Measurements from ENCODE around the gene TRIM16. TPM values are rescaled to one million over a fixed set of nuclear protein-coding genes. Genes with fewer than 3 reads are reported as not detected.

Gene TRIM16
- total RNA-seq, 4 donors from 2014 or later = 11.0 to 30.8 (median 19.4) TPM

- Histone ChIP-seq H3K4me1 (no peaks in the 10 kb centered on the region), H3K36me3 (no peaks in the 10 kb centered on the region), H3K4me3 (no peak overlapping the region), H3K9me3 (no peaks in the 10 kb centered on the region), H3K27ac (no peak overlapping the region), H3K27me3 (no peaks in the 10 kb centered on the region)
- intact Hi-C loops (cut with DNase I; ENCODE audit: low total_unique reads) = no loop called here
- TF ChIP-seq, protein P1, sequence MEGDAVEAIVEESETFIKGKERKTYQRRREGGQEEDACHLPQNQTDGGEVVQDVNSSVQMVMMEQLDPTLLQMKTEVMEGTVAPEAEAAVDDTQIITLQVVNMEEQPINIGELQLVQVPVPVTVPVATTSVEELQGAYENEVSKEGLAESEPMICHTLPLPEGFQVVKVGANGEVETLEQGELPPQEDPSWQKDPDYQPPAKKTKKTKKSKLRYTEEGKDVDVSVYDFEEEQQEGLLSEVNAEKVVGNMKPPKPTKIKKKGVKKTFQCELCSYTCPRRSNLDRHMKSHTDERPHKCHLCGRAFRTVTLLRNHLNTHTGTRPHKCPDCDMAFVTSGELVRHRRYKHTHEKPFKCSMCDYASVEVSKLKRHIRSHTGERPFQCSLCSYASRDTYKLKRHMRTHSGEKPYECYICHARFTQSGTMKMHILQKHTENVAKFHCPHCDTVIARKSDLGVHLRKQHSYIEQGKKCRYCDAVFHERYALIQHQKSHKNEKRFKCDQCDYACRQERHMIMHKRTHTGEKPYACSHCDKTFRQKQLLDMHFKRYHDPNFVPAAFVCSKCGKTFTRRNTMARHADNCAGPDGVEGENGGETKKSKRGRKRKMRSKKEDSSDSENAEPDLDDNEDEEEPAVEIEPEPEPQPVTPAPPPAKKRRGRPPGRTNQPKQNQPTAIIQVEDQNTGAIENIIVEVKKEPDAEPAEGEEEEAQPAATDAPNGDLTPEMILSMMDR (IDR thresholded peaks at IDR 0.05) = no peak
- no peak for TF ChIP-seq POLR2A (IDR thresholded peaks at IDR 0.05)
- DNase-seq = no peak
Measured at GRCh38 chr17:15663176-15663575, 20.9 kb downstream of the TRIM16 start.

- Histone ChIP-seq H3K4me3 (no peak overlapping the region), H3K4me1 (no peaks in the 10 kb centered on the region), H3K27ac (no peak overlapping the region), H3K9me3 (no peaks in the 10 kb centered on the region), H3K27me3 (no peaks in the 10 kb centered on the region), H3K36me3 (no peaks in the 10 kb centered on the region)
- TF ChIP-seq, protein P1 (IDR thresholded peaks at IDR 0.05) = no peak
- no peak for TF ChIP-seq POLR2A (IDR thresholded peaks at IDR 0.05)
- no peak for DNase-seq
- intact Hi-C loops (cut with DNase I; ENCODE audit: low total_unique reads) = no loop called here
Measured at GRCh38 chr17:15662681-15663080, 21.4 kb downstream of the TRIM16 start.

DNA sequence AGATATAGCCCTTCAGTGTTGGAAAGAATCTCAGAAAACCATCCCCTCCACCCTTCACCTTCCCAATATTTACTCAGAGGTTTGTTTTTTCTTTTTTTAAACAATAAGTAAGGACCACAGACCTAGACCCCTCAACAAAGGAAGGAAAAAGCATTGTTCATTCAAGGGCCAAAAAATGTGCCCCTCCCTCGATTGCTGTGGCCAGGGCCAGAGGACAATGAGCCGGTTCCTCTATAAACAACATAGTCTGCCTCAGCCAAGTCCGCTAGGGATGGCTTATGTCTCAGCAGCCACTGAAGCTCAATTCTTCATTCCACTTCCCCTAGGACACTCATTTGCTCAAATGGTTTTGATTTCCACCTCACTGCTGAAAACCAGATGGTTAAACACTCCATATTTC lies 24.0 kb downstream of the TRIM16 start:
- no peak for DNase-seq
- Histone ChIP-seq H3K4me1 (no peaks in the 10 kb centered on the region), H3K36me3 (no peaks in the 10 kb centered on the region), H3K27ac (no peak overlapping the region), H3K27me3 (no peaks in the 10 kb centered on the region), H3K9me3 (no peaks in the 10 kb centered on the region), H3K4me3 (no peak overlapping the region)
- no peak for TF ChIP-seq POLR2A (IDR thresholded peaks at IDR 0.05)
- TF ChIP-seq, protein P1 (IDR thresholded peaks at IDR 0.05) = no peak
- intact Hi-C loops (cut with DNase I; ENCODE audit: low total_unique reads) = no loop called here

GRCh38 chr17:15659663-15660062 lies 24.4 kb downstream of the TRIM16 start:
- DNase-seq = no peak
- intact Hi-C loops (cut with DNase I; ENCODE audit: low total_unique reads) = no loop called here
- Histone ChIP-seq H3K4me1 (no peaks in the 10 kb centered on the region), H3K4me3 (no peak overlapping the region), H3K27ac (no peak overlapping the region), H3K9me3 (no peaks in the 10 kb centered on the region), H3K27me3 (no peaks in the 10 kb centered on the region), H3K36me3 (no peaks in the 10 kb centered on the region)
- TF ChIP-seq POLR2A (IDR thresholded peaks at IDR 0.05) = no peak
- TF ChIP-seq, protein P1 (IDR thresholded peaks at IDR 0.05) = no peak

DNA sequence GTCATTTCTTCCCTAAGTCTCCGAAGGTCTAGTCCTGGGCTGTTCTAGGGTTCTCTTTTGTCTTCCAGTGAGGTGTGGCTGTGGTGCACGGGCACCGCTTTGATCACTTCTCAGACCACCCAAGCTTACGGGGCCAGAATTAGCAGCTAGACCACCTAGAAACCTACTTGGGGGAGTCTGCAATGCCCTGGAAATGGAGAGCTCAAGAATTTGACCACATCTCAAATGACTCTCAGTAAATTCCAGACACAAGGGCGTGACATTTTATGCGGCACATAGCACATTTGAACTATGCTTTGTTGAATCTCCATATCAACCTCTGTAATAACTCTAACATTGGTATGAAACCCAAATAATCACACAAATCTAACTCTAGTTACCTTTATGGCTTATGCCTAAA lies 24.9 kb downstream of the TRIM16 start:
- DNase-seq = no peak
- no peak overlapping the region for H3K27ac ChIP-seq

More for the DNA sequence above, 24.9 kb downstream of the TRIM16 start:
- Histone ChIP-seq H3K9me3 (no peaks in the 10 kb centered on the region), H3K4me3 (no peak overlapping the region), H3K36me3 (no peaks in the 10 kb centered on the region), H3K27me3 (no peaks in the 10 kb centered on the region), H3K4me1 (no peaks in the 10 kb centered on the region)
- intact Hi-C loops (cut with DNase I; ENCODE audit: low total_unique reads) = no loop called here
- TF ChIP-seq, protein P1 (IDR thresholded peaks at IDR 0.05) = no peak
- TF ChIP-seq POLR2A (IDR thresholded peaks at IDR 0.05) = no peak
